Aorta (tissue), 5 donors: ENCODE results near the gene HOXC10. TPM values are rescaled to one million over a fixed set of nuclear protein-coding genes. Genes with fewer than 3 reads are reported as not detected.
A peak's percentile ranks its signal among the peaks of the same experiment; 100 is the strongest.

Source experiments
- ATAC-seq: fragments of 200-7000 bp; cut with Tn5 transposase; one replicate; pipeline ENCODE4 v1.9.1; 2022; ENCODE audit warnings: moderate library complexity; ENCODE audit not compliant: low FRiP score
- DNase-seq, 2 donors: peaks; one replicate each; pipeline ENCODE4 v3.0.0-alpha.2; 2020
- H3K27ac ChIP-seq, 2 donors: one replicate each; pipeline ENCODE4 v1.5.1; 2013; ENCODE audit warnings: low read length in 2 of 2, mild to moderate bottlenecking in 2 of 2, moderate library complexity in 2 of 2, control low read depth in 1 of 2, inconsistent platforms in 1 of 2, low read depth in 1 of 2
- H3K27me3 ChIP-seq, 2 donors: one replicate each; pipeline ENCODE4 v1.6.1; 2013; ENCODE audit warnings: control low read depth in 1 of 2, low read length in 1 of 2, mild to moderate bottlenecking in 1 of 2, moderate library complexity in 1 of 2; ENCODE audit not compliant: insufficient read depth in 2 of 2, control insufficient read depth in 1 of 2
- H3K36me3 ChIP-seq, 2 donors: one replicate each; pipeline ENCODE4 v1.6.1; 2013; ENCODE audit warnings: control low read depth in 1 of 2, low read length in 1 of 2, mild to moderate bottlenecking in 1 of 2; ENCODE audit not compliant: insufficient read depth in 2 of 2, control insufficient read depth in 1 of 2
- H3K4me1 ChIP-seq, 2 donors: one replicate each; pipeline ENCODE4 v1.6.1; 2013; ENCODE audit warnings: low read length in 2 of 2, control low read depth in 1 of 2, mild to moderate bottlenecking in 1 of 2, moderate library complexity in 1 of 2; ENCODE audit not compliant: insufficient read depth in 2 of 2, control insufficient read depth in 1 of 2
- H3K4me3 ChIP-seq, 2 donors: one replicate each; pipeline ENCODE4 v1.5.1; 2013; ENCODE audit warnings: low read length in 2 of 2, control low read depth in 1 of 2, mild to moderate bottlenecking in 1 of 2
- H3K9me3 ChIP-seq: one replicate; pipeline ENCODE4 v1.6.1; 2013; ENCODE audit warnings: mild to moderate bottlenecking, low read length; ENCODE audit not compliant: control insufficient read depth
- WGBS, 2 donors: extraction: QIAGEN DNeasy Blood & Tissue Kit; methylation state at CpG; one replicate each; pipeline ENCODE4 v1.1.7; 2013; 5-methylcytosine and 5-hydroxymethylcytosine counted together
- intact Hi-C, 2 donors: fragments of 100-400 bp; cut with DNase I; formaldehyde crosslinking; loops; one replicate each; pipeline versions ENCODE4 v1.14.2 to v1.15.0; 2022
- polyA plus RNA-seq, 2 donors: library from polyadenylated mRNA; stranded (reverse); fragments of 200-250 nt; gene quantifications; one replicate each; pipeline ENCODE4 v1.2.3, GENCODE V29; 2013
- total RNA-seq, 2 donors: library from RNA; stranded (reverse); fragmentation: NEBNext Ultra II Directional; extraction: Animal tissue kit (Norgen Biotek cat#: 25700); gene quantifications; one replicate each; pipeline ENCODE4 v1.2.1, GENCODE V29; 2021
- donor health status: healthy with polysubstance abuse.
- donor health status: Bipolar disorder and iron deficiency.
- donor health status: DM: no; HTN: no; CAD: no.
- donor health status: DM: no; HTN: no; CAD: no.
- donor health status: DM: yes; HTN: yes; CAD: no.

Gene HOXC10
- total and polyA plus RNA-seq, 4 donors, result 1.6 to 32.0 (median 3.6) TPM; not detected in 1

GRCh38 chr12:53954694-53955035 lies 30.3 kb upstream of the HOXC10 start, which contains the start of gene HOXC12:
Gene HOXC12 (plus strand): TSS chr12:53954903. CDS start chr12:53954930, 27 bp downstream.
- 5 to 8% methylated on average over 20 of the region's 20 CpGs for WGBS, 2 donors
- Histone ChIP-seq H3K36me3 (no peaks in the 10 kb centered on the region), H3K4me1 (no peaks in the 10 kb centered on the region), H3K27ac (no peak within 1 kb of the TSS), H3K27me3 (peaks cover 0 to 1% of the 10 kb centered on the region in 2 donors), H3K4me3 (no peak within 1 kb of the TSS), H3K9me3 (no peaks in the 10 kb centered on the region)
- DNase-seq (peak in 1 of 2 donors; percentile 75), ATAC-seq (no peak)
- intact Hi-C loops, result no loop called here

- WGBS, 2 donors, result 4 to 5% methylated on average over 81 to 86 of the region's 86 CpGs
- H3K4me1 ChIP-seq, result no peaks in the 10 kb centered on the region
- intact Hi-C loops, result no loop called here
- H3K4me3 ChIP-seq, result no peak overlapping the region
- ATAC-seq, result no peak
- H3K27me3 ChIP-seq, result peaks cover 0 to 1% of the 10 kb centered on the region in 2 donors
- no peak overlapping the region for H3K27ac ChIP-seq
- H3K36me3 ChIP-seq, result no peaks in the 10 kb centered on the region
- DNase-seq, result peak in 1 of 2 donors; percentile 77
- no peaks in the 10 kb centered on the region for H3K9me3 ChIP-seq
These were observed 29.7 kb upstream of the HOXC10 start for GRCh38 chr12:53955036-53955775.

- H3K36me3 ChIP-seq, result no peaks in the 10 kb centered on the region
- 10 to 16% methylated on average over 10 of the region's 10 CpGs for WGBS, 2 donors
- H3K4me3 ChIP-seq, result no peak overlapping the region
- intact Hi-C loops, result no loop called here
- H3K4me1 ChIP-seq, result no peaks in the 10 kb centered on the region
- H3K27ac ChIP-seq, result no peak overlapping the region
- H3K27me3 ChIP-seq, result peaks cover 0 to 1% of the 10 kb centered on the region in 2 donors
- H3K9me3 ChIP-seq, result no peaks in the 10 kb centered on the region
- ATAC-seq, result no peak
- DNase-seq, result no peak
These were observed 29.1 kb upstream of the HOXC10 start for GRCh38 chr12:53955776-53956250.

GRCh38 chr12:53956251-53956887 lies 28.6 kb upstream of the HOXC10 start:
- no peaks in the 10 kb centered on the region for H3K36me3 ChIP-seq
- no peaks in the 10 kb centered on the region for H3K9me3 ChIP-seq
- DNase-seq (peak in 1 of 2 donors; percentile 58), ATAC-seq (no peak)
- H3K27me3 ChIP-seq, result peaks cover 0 to 1% of the 10 kb centered on the region in 2 donors
- H3K4me1 ChIP-seq, result no peaks in the 10 kb centered on the region
- intact Hi-C loops, result no loop called here
- no peak overlapping the region for H3K4me3 ChIP-seq
- H3K27ac ChIP-seq, result no peak overlapping the region
- WGBS, 2 donors, result 9 to 12% methylated on average over 25 of the region's 25 CpGs

GRCh38 chr12:53956914-53957536 lies 27.9 kb upstream of the HOXC10 start:
- ATAC-seq, result no peak
- Histone ChIP-seq H3K4me1 (no peaks in the 10 kb centered on the region), H3K27ac (no peak overlapping the region), H3K4me3 (no peak overlapping the region), H3K27me3 (peaks cover 0 to 1% of the 10 kb centered on the region in 2 donors), H3K9me3 (no peaks in the 10 kb centered on the region), H3K36me3 (no peaks in the 10 kb centered on the region)
- intact Hi-C loops, result no loop called here
- WGBS, 2 donors, result 12 to 23% methylated on average over 10 to 11 of the region's 11 CpGs
- no peak for DNase-seq

- intact Hi-C loops, result no loop called here
- 42 to 46% methylated on average over 3 of the region's 3 CpGs for WGBS, 2 donors
- no peaks in the 10 kb centered on the region for H3K4me1 ChIP-seq
- H3K27me3 ChIP-seq, result peaks cover 0 to 1% of the 10 kb centered on the region in 2 donors
- H3K9me3 ChIP-seq, result no peaks in the 10 kb centered on the region
- H3K4me3 ChIP-seq, result no peak overlapping the region
- no peaks in the 10 kb centered on the region for H3K36me3 ChIP-seq
- no peak overlapping the region for H3K27ac ChIP-seq
- DNase-seq (no peak), ATAC-seq (no peak)
These were observed 26.8 kb upstream of the HOXC10 start for GRCh38 chr12:53958128-53958527.

GRCh38 chr12:53959314-53959713 lies 25.6 kb upstream of the HOXC10 start:
- H3K4me1 ChIP-seq, result no peaks in the 10 kb centered on the region
- H3K27ac ChIP-seq, result no peak overlapping the region
- no peak for DNase-seq
- no peak for ATAC-seq
- H3K27me3 ChIP-seq, result peaks cover 0 to 1% of the 10 kb centered on the region in 2 donors
- H3K36me3 ChIP-seq, result no peaks in the 10 kb centered on the region
- no peaks in the 10 kb centered on the region for H3K9me3 ChIP-seq
- 17 to 18% methylated on average over 4 of the region's 4 CpGs for WGBS, 2 donors
- H3K4me3 ChIP-seq, result no peak overlapping the region
- intact Hi-C loops, result no loop called here

GRCh38 chr12:53960187-53961024 lies 24.5 kb upstream of the HOXC10 start:
- 12 to 13% methylated on average over 39 of the region's 39 CpGs for WGBS, 2 donors
- Histone ChIP-seq H3K4me1 (no peaks in the 10 kb centered on the region), H3K27ac (no peak overlapping the region), H3K36me3 (no peaks in the 10 kb centered on the region), H3K27me3 (peaks cover 0 to 1% of the 10 kb centered on the region in 2 donors), H3K4me3 (no peak overlapping the region), H3K9me3 (no peaks in the 10 kb centered on the region)
- intact Hi-C loops, result no loop called here
- ATAC-seq, result no peak
- no peak for DNase-seq
